GM12891 (cell line): ENCODE results near the gene GALNT10.

Source experiments
- POLR2A ChIP-seq: IDR thresholded peaks from 2 replicates; pipeline ENCODE4 v1.6.1; 2011; ENCODE audit warnings: low read depth, low read length, control low read depth
- POLR2AphosphoS5 ChIP-seq: IDR thresholded peaks from 2 replicates; pipeline ENCODE4 v1.6.1; 2011; ENCODE audit warnings: low read depth, low read length, control low read depth
- POU2F2 ChIP-seq: IDR thresholded peaks from 2 replicates; pipeline ENCODE4 v1.6.1; 2011; ENCODE audit warnings: low read depth, mild to moderate bottlenecking, control low read depth, low read length, moderate library complexity

GRCh38 chr5:154260224-154260927 is 69.8 kb downstream of the GALNT10 start:
- TF ChIP-seq POLR2A: no peak
- no peak for TF ChIP-seq POU2F2
- no peak for TF ChIP-seq POLR2AphosphoS5
